Erythroblast (primary cell): Measurements from ENCODE around the gene TWSG1.

Source experiments
- GATA1 ChIP-seq: IDR thresholded peaks from 2 replicates; pipeline ENCODE4 v1.6.1; 2011; ENCODE audit warnings: low read depth, mild to moderate bottlenecking, control low read depth, low read length, moderate library complexity
- POLR2A ChIP-seq: IDR thresholded peaks from 2 replicates; pipeline ENCODE4 v1.6.1; 2011; ENCODE audit warnings: mild to moderate bottlenecking, low read length

DNA sequence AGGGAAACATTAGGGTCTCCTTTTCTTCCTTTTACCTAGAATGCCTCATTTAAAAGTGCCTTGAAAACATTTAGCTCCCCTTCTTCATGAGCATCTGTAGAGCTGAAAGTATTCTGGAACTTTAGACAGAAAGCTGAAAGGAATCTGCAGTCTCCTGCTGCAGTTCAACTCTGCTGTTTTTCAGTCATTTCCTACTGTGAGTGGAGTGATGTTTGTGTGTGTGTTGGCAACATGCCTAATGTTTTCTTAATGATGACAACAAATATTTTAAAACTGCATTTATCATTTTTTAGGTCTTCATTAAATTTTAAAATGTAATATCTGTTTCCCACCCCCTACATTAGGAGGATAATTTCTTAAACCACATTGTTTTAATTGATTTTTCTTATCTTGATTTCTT lies 66.6 kb downstream of the TWSG1 start:
- no peak for TF ChIP-seq POLR2A
- TF ChIP-seq GATA1 = no peak
